Activated CD4-positive, alpha-beta memory T cell treated with anti-CD3 and anti-CD28 coated beads, Interleukin-2, amount 10 ng/mL, durations not matched to agents 7 days and 5 days (primary cell): Measurements from ENCODE around the gene CTDSP1. TPM values are rescaled to one million over a fixed set of nuclear protein-coding genes. Genes with fewer than 3 reads are reported as not detected.

Experiments used
- CTCF ChIA-PET: fragments of 350-600 bp; sonication (Branson Sonifier 250); formaldehyde crosslinking; loops from one replicate; lab custom pipeline; 2021; ENCODE audit warnings: antibody characterized with exemption, inconsistent platforms; lab: Charles Lee
- POLR2A ChIA-PET: fragments of 350-600 bp; sonication (Branson Sonifier 250); formaldehyde crosslinking; loops from one replicate; lab custom pipeline; 2021; ENCODE audit warnings: antibody characterized with exemption; lab: Charles Lee
- DNase-seq: peaks from one replicate; pipeline ENCODE4 v3.0.0-alpha.2; 2020
- H3K27ac Mint-ChIP-seq: one replicate; pipeline ENCODE4 v1.8.0; 2021; ENCODE audit warnings: mild to moderate bottlenecking, mixed read lengths
- H3K27me3 Mint-ChIP-seq: one replicate; pipeline ENCODE4 v1.8.0; 2021; ENCODE audit warnings: mixed read lengths
- H3K36me3 Mint-ChIP-seq: one replicate; pipeline ENCODE4 v1.8.0; 2021; ENCODE audit warnings: low read depth, mixed read lengths
- H3K4me1 Mint-ChIP-seq: one replicate; pipeline ENCODE4 v1.8.0; 2021; ENCODE audit warnings: mixed read lengths
- H3K4me3 Mint-ChIP-seq: one replicate; pipeline ENCODE4 v1.8.0; 2021; ENCODE audit warnings: mild to moderate bottlenecking, mixed read lengths
- H3K9me3 Mint-ChIP-seq: one replicate; pipeline ENCODE4 v1.8.0; 2021; ENCODE audit warnings: mixed read lengths
- total RNA-seq, 2 experiments: library from RNA; stranded (reverse); gene quantifications; one replicate each; pipeline ENCODE4 v1.2.3, GENCODE V29; 2021

CTDSP1 gene
- total RNA-seq, 2 experiments from 2014 or later: 203 to 205 TPM

- ChIA-PET CTCF (interaction anchor here (0.6 to 1.9 kb wide), 4 partner anchors 12 to 75 kb away, joined by 3 to 10 read pairs (median 4); partner anchors contain the start of gene CATIP), POLR2A (interaction anchor here (0.7 to 1.5 kb wide), 7 partner anchors 10 to 81 kb away, joined by 3 to 6 read pairs (median 4); partner anchors contain the start of genes CATIP and CTDSP1)
- Mint-ChIP-seq H3K4me1 (peaks cover 31% of the 10 kb centered on the region), H3K27me3 (peaks cover 5% of the 10 kb centered on the region), H3K9me3 (peaks cover 5% of the 10 kb centered on the region), H3K27ac (peak overlapping the region; percentile 74), H3K4me3 (peak overlapping the region; percentile 77), H3K36me3 (no peaks in the 10 kb centered on the region)
- DNase-seq: no peak
Observed at GRCh38 chr2:218368150-218368528, 31.5 kb upstream of the CTDSP1 start.

- H3K36me3 Mint-ChIP-seq: no peaks in the 10 kb centered on the region
- ChIA-PET POLR2A (interaction anchor here (1.1 kb wide), 1 partner anchor 11 kb away, joined by 3 read pairs; no protein-coding TSS in a partner anchor), CTCF (interaction anchor here (0.6 to 1.4 kb wide), 4 partner anchors 12 to 76 kb away, joined by 3 to 5 read pairs (median 4); partner anchors contain the start of gene CATIP)
- peaks cover 5% of the 10 kb centered on the region for H3K27me3 Mint-ChIP-seq
- DNase-seq: no peak
- H3K27ac Mint-ChIP-seq: no peak overlapping the region
- peaks cover 31% of the 10 kb centered on the region for H3K4me1 Mint-ChIP-seq
- peaks cover 5% of the 10 kb centered on the region for H3K9me3 Mint-ChIP-seq
- peak overlapping the region; percentile 35 for H3K4me3 Mint-ChIP-seq
Observed at GRCh38 chr2:218368621-218369153, 31.0 kb upstream of the CTDSP1 start.

DNA sequence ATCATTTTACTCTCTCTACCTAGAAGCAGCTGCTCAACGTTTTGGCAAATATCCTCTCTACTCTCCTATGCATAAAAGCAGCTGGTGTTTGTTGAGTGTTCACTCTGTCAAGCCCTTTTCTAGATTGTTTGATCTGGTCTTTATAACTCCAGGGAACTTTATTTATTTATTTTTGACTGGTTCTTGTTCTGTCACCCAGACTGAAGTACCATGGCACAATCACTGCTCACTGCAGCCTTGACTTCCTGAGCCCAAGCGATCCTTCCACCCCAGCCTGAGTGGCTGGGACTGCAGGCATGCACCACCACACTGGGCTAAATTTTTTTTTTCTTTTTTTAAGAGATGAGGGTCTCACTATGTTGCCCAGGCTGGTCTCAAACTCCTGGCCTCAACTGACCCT, 30.3 kb upstream of the CTDSP1 start:
- Mint-ChIP-seq H3K4me1 (peaks cover 31% of the 10 kb centered on the region), H3K9me3 (peaks cover 5% of the 10 kb centered on the region), H3K4me3 (no peak overlapping the region), H3K27ac (no peak overlapping the region), H3K36me3 (no peaks in the 10 kb centered on the region), H3K27me3 (peaks cover 5% of the 10 kb centered on the region)
- ChIA-PET CTCF (interaction anchor here (1.0 to 1.4 kb wide), 3 partner anchors 13 to 77 kb away, joined by 3 to 4 read pairs (median 3); partner anchors contain the start of gene CATIP), POLR2A (interaction anchor here (1.1 kb wide), 1 partner anchor 11 kb away, joined by 3 read pairs; no protein-coding TSS in a partner anchor)
- DNase-seq: no peak

DNA sequence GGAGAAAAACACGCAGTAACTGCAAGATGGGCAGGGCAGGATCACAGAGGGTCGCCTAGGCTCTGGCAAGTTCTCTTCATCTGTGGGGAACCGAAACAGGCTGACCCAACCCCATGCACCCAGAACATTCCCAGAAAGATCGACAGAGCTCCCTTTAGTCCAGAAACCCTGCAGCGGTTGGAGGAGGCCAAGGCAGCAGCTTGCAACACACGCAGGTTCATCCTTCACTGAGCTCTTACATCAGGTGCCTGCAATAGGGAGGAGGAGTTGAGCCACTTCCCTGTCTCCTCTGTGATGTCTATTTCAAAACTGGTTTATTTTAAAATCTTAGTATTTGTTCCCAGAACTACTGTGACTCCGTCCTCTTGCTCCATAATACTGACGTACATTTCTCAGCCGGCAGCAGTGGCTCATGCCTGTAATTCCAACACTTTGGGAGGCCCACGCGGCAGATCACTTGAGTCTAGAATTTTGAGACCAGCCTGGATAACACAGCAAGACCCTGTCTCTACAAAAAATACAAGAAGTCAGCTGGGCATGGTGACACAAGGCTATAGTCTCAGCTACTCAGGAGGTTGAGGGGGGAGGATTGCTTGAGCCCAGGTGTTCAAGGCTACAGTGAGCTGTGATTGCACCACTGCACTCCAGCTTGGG, 29.1 kb upstream of the CTDSP1 start:
- Mint-ChIP-seq H3K27me3 (peaks cover 3% of the 10 kb centered on the region), H3K36me3 (no peaks in the 10 kb centered on the region), H3K27ac (no peak overlapping the region), H3K4me3 (no peak overlapping the region), H3K9me3 (peaks cover 5% of the 10 kb centered on the region), H3K4me1 (peaks cover 31% of the 10 kb centered on the region)
- no peak for DNase-seq
- POLR2A ChIA-PET: interaction anchor here (0.7 kb wide), 1 partner anchor 27 kb away, joined by 4 read pairs; no protein-coding TSS in a partner anchor
- CTCF ChIA-PET: interaction anchor here (0.9 to 1.6 kb wide), 3 partner anchors 13 to 69 kb away, joined by 3 read pairs; partner anchors contain the start of gene CATIP

DNA sequence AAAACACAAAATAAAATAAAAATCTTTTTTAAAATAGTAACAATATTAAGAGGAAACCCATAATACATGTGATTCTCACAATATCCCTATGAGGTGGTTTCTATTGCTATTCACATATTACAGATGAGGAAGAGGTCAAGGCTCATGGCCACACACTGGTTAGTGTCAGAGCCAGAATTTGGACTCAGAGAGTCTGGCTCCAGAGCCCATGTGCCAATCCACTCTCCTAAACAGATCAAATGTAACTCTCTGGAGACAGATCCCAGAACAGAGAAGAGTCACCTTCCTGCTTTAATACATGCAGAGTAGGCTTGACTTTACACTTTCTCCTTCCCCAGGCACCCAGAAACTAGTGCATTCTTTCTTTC, 27.7 kb upstream of the CTDSP1 start:
- Mint-ChIP-seq H3K4me1 (peaks cover 24% of the 10 kb centered on the region), H3K27ac (no peak overlapping the region), H3K36me3 (no peaks in the 10 kb centered on the region), H3K4me3 (no peak overlapping the region), H3K9me3 (no peaks in the 10 kb centered on the region), H3K27me3 (peaks cover 3% of the 10 kb centered on the region)
- no peak for DNase-seq
- ChIA-PET CTCF (interaction anchor here (1.5 kb wide), 1 partner anchor 70 kb away, joined by 3 read pairs; no protein-coding TSS in a partner anchor), POLR2A (no interaction called here)

- CTCF ChIA-PET: interaction anchor here (0.9 kb wide), 1 partner anchor 84 kb away, joined by 3 read pairs; no protein-coding TSS in a partner anchor
- H3K27me3 Mint-ChIP-seq: peaks cover 7% of the 10 kb centered on the region
- no peak overlapping the region for H3K4me3 Mint-ChIP-seq
- H3K4me1 Mint-ChIP-seq: peaks cover 3% of the 10 kb centered on the region
- H3K36me3 Mint-ChIP-seq: no peaks in the 10 kb centered on the region
- no peak overlapping the region for H3K27ac Mint-ChIP-seq
- POLR2A ChIA-PET: no interaction called here
- no peaks in the 10 kb centered on the region for H3K9me3 Mint-ChIP-seq
- DNase-seq: no peak
Observed at GRCh38 chr2:218374795-218375194, 24.9 kb upstream of the CTDSP1 start.

- CTCF ChIA-PET: interaction anchor here (0.9 kb wide), 1 partner anchor 84 kb away, joined by 3 read pairs; no protein-coding TSS in a partner anchor
- POLR2A ChIA-PET: no interaction called here
- Mint-ChIP-seq H3K4me3 (no peak overlapping the region), H3K9me3 (no peaks in the 10 kb centered on the region), H3K4me1 (no peaks in the 10 kb centered on the region), H3K36me3 (no peaks in the 10 kb centered on the region), H3K27me3 (peaks cover 6% of the 10 kb centered on the region), H3K27ac (no peak overlapping the region)
- no peak for DNase-seq
Observed at GRCh38 chr2:218375212-218375611, 24.5 kb upstream of the CTDSP1 start.

DNA sequence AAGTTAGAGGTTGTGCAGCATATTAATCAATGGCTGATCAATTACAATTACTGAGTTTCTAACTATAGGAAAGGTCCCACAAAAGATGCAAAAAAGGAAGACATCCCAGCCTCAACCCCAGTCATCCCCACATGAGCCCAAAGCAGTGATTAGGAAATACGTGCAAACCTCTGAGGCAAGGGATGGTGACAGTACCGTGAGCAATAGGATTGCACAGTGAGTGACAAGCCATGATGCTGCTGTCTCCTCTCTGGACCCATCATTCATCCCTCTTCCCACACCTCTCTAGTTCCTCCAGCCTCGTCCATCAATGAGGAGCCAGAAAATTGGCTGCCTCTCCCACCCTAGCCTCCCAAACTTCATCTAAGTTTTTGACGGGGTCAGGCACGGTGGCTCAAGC, 21.6 kb upstream of the CTDSP1 start:
- CTCF ChIA-PET: interaction anchor here (0.6 to 1.6 kb wide), 3 partner anchors 85 to 322 kb away, joined by 3 to 4 read pairs (median 3); no protein-coding TSS in a partner anchor

DNA sequence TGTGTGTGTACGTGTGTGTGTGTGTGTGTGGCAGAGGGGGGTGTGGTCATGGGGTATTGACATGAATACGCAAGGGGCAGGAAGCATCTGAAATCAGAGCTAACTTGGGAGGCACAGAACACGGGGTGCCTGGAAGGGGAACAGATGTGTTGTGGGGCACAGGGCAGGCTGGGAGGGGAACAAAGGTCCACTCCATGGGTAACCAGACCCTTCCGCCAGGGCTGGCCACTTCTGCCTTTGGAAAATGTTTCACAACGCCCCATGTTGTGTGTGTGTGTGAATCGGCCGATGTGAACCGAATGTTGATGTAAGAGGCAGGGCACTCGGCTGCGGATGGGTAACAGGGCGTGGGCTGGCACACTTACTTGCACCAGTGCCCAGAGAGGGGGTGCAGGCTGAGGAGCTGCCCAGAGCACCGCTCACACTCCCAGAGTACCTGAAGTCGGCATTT, 17.7 kb upstream of the CTDSP1 start, which contains the start of gene SLC11A1:
SLC11A1 (plus strand) TSS at position 358 of the 451 bp plus-strand sequence. CDS start 96 bp downstream, outside the sequence.
- CTCF ChIA-PET: interaction anchor here (0.8 kb wide), 1 partner anchor 12 kb away, joined by 3 read pairs; no protein-coding TSS in a partner anchor
- no peak for DNase-seq
- Mint-ChIP-seq H3K4me1 (no peaks in the 10 kb centered on the region), H3K4me3 (no peak within 1 kb of the TSS), H3K9me3 (no peaks in the 10 kb centered on the region), H3K36me3 (no peaks in the 10 kb centered on the region), H3K27ac (no peak within 1 kb of the TSS), H3K27me3 (peaks cover 18% of the 10 kb centered on the region)
- POLR2A ChIA-PET: no interaction called here

More for the DNA sequence above, 21.6 kb upstream of the CTDSP1 start:
- Mint-ChIP-seq H3K4me3 (no peak overlapping the region), H3K9me3 (no peaks in the 10 kb centered on the region), H3K36me3 (no peaks in the 10 kb centered on the region), H3K27me3 (peaks cover 10% of the 10 kb centered on the region), H3K27ac (no peak overlapping the region), H3K4me1 (no peaks in the 10 kb centered on the region)
- POLR2A ChIA-PET: no interaction called here
- DNase-seq: no peak

- no peaks in the 10 kb centered on the region for H3K36me3 Mint-ChIP-seq
- H3K9me3 Mint-ChIP-seq: no peaks in the 10 kb centered on the region
- H3K27ac Mint-ChIP-seq: no peak overlapping the region
- ChIA-PET POLR2A (interaction anchor here (0.6 to 1.5 kb wide), 2 partner anchors 11 to 174 kb away, joined by 3 to 5 read pairs; no protein-coding TSS in a partner anchor), CTCF (interaction anchor here (1.1 to 2.2 kb wide), 2 partner anchors 13 to 111 kb away, joined by 3 to 5 read pairs; no protein-coding TSS in a partner anchor)
- peaks cover 4% of the 10 kb centered on the region for H3K4me1 Mint-ChIP-seq
- DNase-seq: no peak
- peaks cover 21% of the 10 kb centered on the region for H3K27me3 Mint-ChIP-seq
- H3K4me3 Mint-ChIP-seq: no peak overlapping the region
Observed at GRCh38 chr2:218382785-218383184, 16.9 kb upstream of the CTDSP1 start.

- peaks cover 4% of the 10 kb centered on the region for H3K4me1 Mint-ChIP-seq
- POLR2A ChIA-PET: interaction anchor here (0.6 to 1.5 kb wide), 3 partner anchors 10 to 61 kb away, joined by 3 to 5 read pairs (median 3); no protein-coding TSS in a partner anchor
- no peak overlapping the region for H3K27ac Mint-ChIP-seq
- no peak for DNase-seq
- H3K4me3 Mint-ChIP-seq: no peak overlapping the region
- CTCF ChIA-PET: interaction anchor here (1.3 to 2.2 kb wide), 3 partner anchors 12 to 82 kb away, joined by 3 to 5 read pairs (median 4); no protein-coding TSS in a partner anchor
- no peaks in the 10 kb centered on the region for H3K36me3 Mint-ChIP-seq
- no peaks in the 10 kb centered on the region for H3K9me3 Mint-ChIP-seq
- H3K27me3 Mint-ChIP-seq: peaks cover 18% of the 10 kb centered on the region
Observed at GRCh38 chr2:218383892-218384519, 15.7 kb upstream of the CTDSP1 start.

DNA sequence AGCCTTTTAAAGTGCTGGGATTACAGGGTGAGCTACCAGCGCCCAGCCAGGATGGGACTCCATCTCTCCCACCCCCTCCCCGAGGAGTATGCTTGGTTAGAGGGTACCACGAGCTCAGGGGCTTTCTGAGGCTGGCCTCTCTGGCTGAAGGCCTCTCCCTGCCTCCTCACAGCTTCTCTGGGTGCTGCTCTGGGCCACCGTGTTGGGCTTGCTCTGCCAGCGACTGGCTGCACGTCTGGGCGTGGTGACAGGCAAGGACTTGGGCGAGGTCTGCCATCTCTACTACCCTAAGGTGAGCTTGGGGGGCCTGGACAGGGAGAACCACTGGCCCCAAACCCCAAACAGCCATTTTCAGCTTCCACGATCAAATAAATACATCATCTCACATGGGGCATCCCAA, 14.7 kb upstream of the CTDSP1 start:
- POLR2A ChIA-PET: interaction anchor here (1.3 to 2.0 kb wide), 2 partner anchors 12 to 98 kb away, joined by 3 to 4 read pairs; no protein-coding TSS in a partner anchor
- no peak for DNase-seq
- no peaks in the 10 kb centered on the region for H3K36me3 Mint-ChIP-seq
- no peak overlapping the region for H3K27ac Mint-ChIP-seq
- H3K9me3 Mint-ChIP-seq: no peaks in the 10 kb centered on the region
- CTCF ChIA-PET: interaction anchor here (2.2 kb wide), 1 partner anchor 11 kb away, joined by 5 read pairs; no protein-coding TSS in a partner anchor
- H3K4me1 Mint-ChIP-seq: peaks cover 4% of the 10 kb centered on the region
- H3K27me3 Mint-ChIP-seq: peaks cover 17% of the 10 kb centered on the region
- no peak overlapping the region for H3K4me3 Mint-ChIP-seq
